Duodenal mucosa (tissue), 2 donors: ENCODE measurements around the gene DNAH7.

Experiments used
- H3K27ac ChIP-seq: one replicate; pipeline ENCODE4 v1.7.0; 2013; ENCODE audit warnings: low read depth, low read length
- H3K27me3 ChIP-seq, 2 donors: one replicate each; pipeline ENCODE4 v1.7.0; 2013; ENCODE audit warnings: low read length in 2 of 2, control low read depth in 1 of 2; ENCODE audit not compliant: insufficient read depth in 2 of 2, control insufficient read depth in 1 of 2
- H3K36me3 ChIP-seq, 2 donors: one replicate each; pipeline ENCODE4 v1.7.0; 2013; ENCODE audit warnings: low read length in 2 of 2, control low read depth in 1 of 2; ENCODE audit not compliant: insufficient read depth in 2 of 2, control insufficient read depth in 1 of 2
- H3K4me1 ChIP-seq, 2 donors: one replicate each; pipeline ENCODE4 v1.7.0; 2013; ENCODE audit warnings: low read length in 2 of 2, control low read depth in 1 of 2; ENCODE audit not compliant: insufficient read depth in 2 of 2, control insufficient read depth in 1 of 2
- H3K4me3 ChIP-seq, 2 donors: one replicate each; pipeline ENCODE4 v1.7.0; 2013; ENCODE audit warnings: low read length in 2 of 2, low read depth in 1 of 2
- H3K9ac ChIP-seq, 2 donors: one replicate each; pipeline ENCODE4 v1.7.0; 2013; ENCODE audit warnings: low read length in 2 of 2, low read depth in 1 of 2
- H3K9me3 ChIP-seq, 2 donors: one replicate each; pipeline ENCODE4 v1.7.0; 2013; ENCODE audit warnings: low read length in 2 of 2, control low read depth in 1 of 2; ENCODE audit not compliant: control insufficient read depth in 1 of 2

The DNAH7 gene

GRCh38 chr2:196046123-196046917 lies 22.3 kb downstream of the DNAH7 start:
- no peaks in the 10 kb centered on the region for H3K27me3 ChIP-seq
- no peak overlapping the region for H3K9ac ChIP-seq
- no peaks in the 10 kb centered on the region for H3K36me3 ChIP-seq
- no peaks in the 10 kb centered on the region for H3K4me1 ChIP-seq
- H3K9me3 ChIP-seq = no peaks in the 10 kb centered on the region
- no peak overlapping the region for H3K4me3 ChIP-seq
- H3K27ac ChIP-seq = no peak overlapping the region

- Histone ChIP-seq H3K9ac (no peak overlapping the region), H3K9me3 (peaks cover 2 to 9% of the 10 kb centered on the region in 2 donors), H3K27ac (no peak overlapping the region), H3K36me3 (no peaks in the 10 kb centered on the region), H3K4me1 (no peaks in the 10 kb centered on the region), H3K27me3 (no peaks in the 10 kb centered on the region), H3K4me3 (no peak overlapping the region)
Observed at GRCh38 chr2:196041786-196042185, 26.9 kb downstream of the DNAH7 start.

GRCh38 chr2:196040218-196040617 lies 28.4 kb downstream of the DNAH7 start:
- no peak overlapping the region for H3K4me3 ChIP-seq
- H3K9me3 ChIP-seq = peaks cover 2 to 9% of the 10 kb centered on the region in 2 donors
- no peaks in the 10 kb centered on the region for H3K36me3 ChIP-seq
- H3K27ac ChIP-seq = no peak overlapping the region
- no peaks in the 10 kb centered on the region for H3K27me3 ChIP-seq
- no peak overlapping the region for H3K9ac ChIP-seq
- H3K4me1 ChIP-seq = no peaks in the 10 kb centered on the region

GRCh38 chr2:196036442-196036841 lies 32.2 kb downstream of the DNAH7 start:
- Histone ChIP-seq H3K9me3 (peaks cover 2 to 9% of the 10 kb centered on the region in 2 donors), H3K36me3 (no peaks in the 10 kb centered on the region), H3K4me3 (no peak overlapping the region), H3K4me1 (no peaks in the 10 kb centered on the region), H3K9ac (no peak overlapping the region), H3K27me3 (no peaks in the 10 kb centered on the region), H3K27ac (no peak overlapping the region)

GRCh38 chr2:196018037-196018436 lies 50.6 kb downstream of the DNAH7 start:
- Histone ChIP-seq H3K4me1 (no peaks in the 10 kb centered on the region), H3K9ac (no peak overlapping the region), H3K4me3 (no peak overlapping the region), H3K36me3 (no peaks in the 10 kb centered on the region), H3K9me3 (no peaks in the 10 kb centered on the region), H3K27me3 (no peaks in the 10 kb centered on the region), H3K27ac (no peak overlapping the region)

GRCh38 chr2:196012314-196012713 lies 56.3 kb downstream of the DNAH7 start:
- Histone ChIP-seq H3K4me3 (no peak overlapping the region), H3K27ac (no peak overlapping the region), H3K4me1 (no peaks in the 10 kb centered on the region), H3K27me3 (no peaks in the 10 kb centered on the region), H3K36me3 (no peaks in the 10 kb centered on the region), H3K9me3 (no peaks in the 10 kb centered on the region), H3K9ac (no peak overlapping the region)

- Histone ChIP-seq H3K9ac (no peak overlapping the region), H3K27me3 (no peaks in the 10 kb centered on the region), H3K4me1 (no peaks in the 10 kb centered on the region), H3K4me3 (no peak overlapping the region), H3K9me3 (no peaks in the 10 kb centered on the region), H3K36me3 (no peaks in the 10 kb centered on the region), H3K27ac (no peak overlapping the region)
Observed at GRCh38 chr2:196000551-196000950, 68.1 kb downstream of the DNAH7 start.

GRCh38 chr2:195998070-195998469 lies 70.6 kb downstream of the DNAH7 start:
- H3K27me3 ChIP-seq = no peaks in the 10 kb centered on the region
- H3K9ac ChIP-seq = no peak overlapping the region
- H3K27ac ChIP-seq = no peak overlapping the region
- H3K4me3 ChIP-seq = no peak overlapping the region
- no peaks in the 10 kb centered on the region for H3K36me3 ChIP-seq
- no peaks in the 10 kb centered on the region for H3K9me3 ChIP-seq
- no peaks in the 10 kb centered on the region for H3K4me1 ChIP-seq

- H3K4me3 ChIP-seq = no peak overlapping the region
- H3K27ac ChIP-seq = no peak overlapping the region
- no peaks in the 10 kb centered on the region for H3K4me1 ChIP-seq
- no peak overlapping the region for H3K9ac ChIP-seq
- no peaks in the 10 kb centered on the region for H3K9me3 ChIP-seq
- H3K27me3 ChIP-seq = no peaks in the 10 kb centered on the region
- H3K36me3 ChIP-seq = no peaks in the 10 kb centered on the region
Observed at GRCh38 chr2:195995499-195995898, 73.1 kb downstream of the DNAH7 start.

GRCh38 chr2:195993623-195994022 lies 75.0 kb downstream of the DNAH7 start:
- Histone ChIP-seq H3K9me3 (no peaks in the 10 kb centered on the region), H3K9ac (no peak overlapping the region), H3K27ac (no peak overlapping the region), H3K4me3 (no peak overlapping the region), H3K36me3 (no peaks in the 10 kb centered on the region), H3K27me3 (no peaks in the 10 kb centered on the region), H3K4me1 (no peaks in the 10 kb centered on the region)
